Measurements from ENCODE around the gene POU5F1.
"Not testable (repeated sequence)": the region's sequence is repeated elsewhere in the genome, so short reads cannot be mapped to it uniquely, and the experiment has no call there.

POU5F1 gene

GRCh38 chr6:31172973-31173384 is 2.5 kb upstream of the POU5F1 start:
- FAIRE-seq (no peak), DNase-seq (ENCODE audit: insufficient read length, low spot score) (no peak)
- TF ChIP-seq, protein P1, sequence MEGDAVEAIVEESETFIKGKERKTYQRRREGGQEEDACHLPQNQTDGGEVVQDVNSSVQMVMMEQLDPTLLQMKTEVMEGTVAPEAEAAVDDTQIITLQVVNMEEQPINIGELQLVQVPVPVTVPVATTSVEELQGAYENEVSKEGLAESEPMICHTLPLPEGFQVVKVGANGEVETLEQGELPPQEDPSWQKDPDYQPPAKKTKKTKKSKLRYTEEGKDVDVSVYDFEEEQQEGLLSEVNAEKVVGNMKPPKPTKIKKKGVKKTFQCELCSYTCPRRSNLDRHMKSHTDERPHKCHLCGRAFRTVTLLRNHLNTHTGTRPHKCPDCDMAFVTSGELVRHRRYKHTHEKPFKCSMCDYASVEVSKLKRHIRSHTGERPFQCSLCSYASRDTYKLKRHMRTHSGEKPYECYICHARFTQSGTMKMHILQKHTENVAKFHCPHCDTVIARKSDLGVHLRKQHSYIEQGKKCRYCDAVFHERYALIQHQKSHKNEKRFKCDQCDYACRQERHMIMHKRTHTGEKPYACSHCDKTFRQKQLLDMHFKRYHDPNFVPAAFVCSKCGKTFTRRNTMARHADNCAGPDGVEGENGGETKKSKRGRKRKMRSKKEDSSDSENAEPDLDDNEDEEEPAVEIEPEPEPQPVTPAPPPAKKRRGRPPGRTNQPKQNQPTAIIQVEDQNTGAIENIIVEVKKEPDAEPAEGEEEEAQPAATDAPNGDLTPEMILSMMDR (IDR thresholded peaks at IDR 0.05; ENCODE audit: insufficient read depth, missing control alignments) = no peak

DNA sequence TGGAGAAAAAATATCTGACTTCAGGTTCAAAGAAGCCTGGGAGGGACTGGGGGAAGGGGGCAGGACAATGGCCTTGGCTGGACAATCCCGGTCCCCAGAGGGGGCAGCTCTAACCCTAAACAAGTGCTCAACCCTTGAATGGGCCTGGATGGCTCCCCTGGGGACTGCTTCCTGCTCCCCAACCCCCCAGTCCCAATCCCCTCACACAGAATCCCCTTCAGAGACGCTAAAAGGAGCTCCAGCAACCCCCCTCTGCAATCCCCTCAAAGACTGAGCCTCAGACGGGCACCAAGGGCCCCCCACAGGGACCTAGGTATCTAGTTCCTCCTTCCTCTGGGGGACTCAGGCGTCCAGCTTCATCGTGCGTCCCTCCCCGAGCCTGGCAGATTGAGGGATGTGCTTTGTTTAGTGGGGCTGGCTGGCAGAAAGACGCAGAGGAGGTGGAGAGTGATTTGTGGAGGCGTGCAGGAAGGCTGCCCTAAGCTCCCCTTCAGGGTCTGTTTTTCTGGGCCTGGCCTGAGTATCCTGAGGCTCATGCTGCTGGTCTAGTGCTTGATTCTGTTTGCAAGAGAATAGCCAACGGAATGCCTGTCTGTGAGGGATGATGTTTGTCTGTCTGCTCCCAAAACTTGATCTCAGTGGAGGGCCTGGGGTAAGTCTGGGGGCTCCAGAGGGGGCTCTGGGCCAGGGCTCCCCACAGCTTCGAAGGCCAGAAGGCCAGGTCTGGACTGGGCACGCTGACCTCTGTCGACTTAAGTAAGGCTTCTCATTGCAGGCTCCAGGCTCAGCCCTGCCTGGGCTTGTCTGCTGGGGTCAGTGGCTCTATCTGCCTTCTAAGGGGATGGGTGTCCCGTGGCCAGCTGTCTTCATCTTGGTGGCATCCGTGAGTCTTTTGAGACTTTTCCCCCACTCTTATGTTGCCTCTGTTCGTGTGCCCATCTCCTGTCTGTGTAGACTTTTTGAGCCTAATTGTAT is 1.7 kb upstream of the POU5F1 start:
- TF ChIP-seq, protein P1 (IDR thresholded peaks at IDR 0.05; ENCODE audit: insufficient read depth, missing control alignments) = no peak
- FAIRE-seq = no peak
- DNase-seq (ENCODE audit: insufficient read length, low spot score) = no peak

- TF ChIP-seq, protein P1 (IDR thresholded peaks at IDR 0.05; ENCODE audit: insufficient read depth, missing control alignments) = no peak
- no peak for DNase-seq (ENCODE audit: insufficient read length, low spot score)
- no peak for FAIRE-seq
Observed at GRCh38 chr6:31170987-31171671, 647 bp upstream of the POU5F1 start.

- not testable (repeated sequence) for FAIRE-seq; DNase-seq (ENCODE audit: insufficient read length, low spot score)
Observed at GRCh38 chr6:31169858-31170599, 453 bp downstream of the POU5F1 start.

- DNase-seq (ENCODE audit: insufficient read length, low spot score) (no peak), FAIRE-seq (no peak)
- TF ChIP-seq, protein P1 (IDR thresholded peaks at IDR 0.05; ENCODE audit: insufficient read depth, missing control alignments) = no peak
Observed at GRCh38 chr6:31169123-31169857, 1.2 kb downstream of the POU5F1 start.

GRCh38 chr6:31168606-31169005 is 1.9 kb downstream of the POU5F1 start:
- TF ChIP-seq, protein P1 (IDR thresholded peaks at IDR 0.05; ENCODE audit: insufficient read depth, missing control alignments) = no peak
- FAIRE-seq (no peak), DNase-seq (ENCODE audit: insufficient read length, low spot score) (no peak)

- no peak for FAIRE-seq
- TF ChIP-seq, protein P1 (IDR thresholded peaks at IDR 0.05; ENCODE audit: insufficient read depth, missing control alignments) = no peak
- DNase-seq (ENCODE audit: insufficient read length, low spot score) = no peak
Observed at GRCh38 chr6:31165986-31166385, 4.5 kb downstream of the POU5F1 start.

DNA sequence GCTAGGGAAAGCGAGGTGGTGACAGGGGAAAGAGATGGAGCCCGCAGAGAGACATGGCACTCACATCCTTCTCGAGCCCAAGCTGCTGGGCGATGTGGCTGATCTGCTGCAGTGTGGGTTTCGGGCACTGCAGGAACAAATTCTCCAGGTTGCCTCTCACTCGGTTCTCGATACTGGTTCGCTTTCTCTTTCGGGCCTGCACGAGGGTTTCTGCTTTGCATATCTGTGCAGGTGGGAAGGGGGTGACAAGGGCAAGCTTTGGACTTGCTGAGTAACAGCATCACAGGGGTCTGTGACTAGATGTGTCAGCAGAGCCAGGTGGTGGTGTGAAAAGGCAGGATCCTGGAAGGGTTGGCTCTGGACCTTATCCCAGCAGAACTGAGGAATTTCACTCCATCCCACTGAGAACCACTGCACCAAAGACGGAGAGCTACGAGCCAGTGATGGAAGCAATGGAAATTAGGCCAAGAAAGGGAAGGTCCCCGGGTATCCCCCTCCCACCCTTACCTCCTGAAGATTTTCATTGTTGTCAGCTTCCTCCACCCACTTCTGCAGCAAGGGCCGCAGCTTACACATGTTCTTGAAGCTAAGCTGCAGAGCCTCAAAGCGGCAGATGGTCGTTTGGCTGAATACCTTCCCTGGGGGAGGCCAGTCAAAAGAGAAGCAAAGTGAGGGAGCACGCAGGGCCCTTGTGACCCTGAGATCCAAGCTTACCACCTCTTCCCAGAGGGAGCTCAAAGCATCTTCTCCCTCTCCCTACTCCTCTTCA is 5.2 kb downstream of the POU5F1 start:
- not testable (repeated sequence) for FAIRE-seq

GRCh38 chr6:31164475-31165063 is 5.9 kb downstream of the POU5F1 start:
- FAIRE-seq; DNase-seq (ENCODE audit: insufficient read length, low spot score): not testable (repeated sequence)

More for the DNA sequence above, 5.2 kb downstream of the POU5F1 start:
- DNase-seq (ENCODE audit: insufficient read length, low spot score) = not testable (repeated sequence)
